ENCODE measurements around the gene IER2.

Gene IER2

GRCh38 chr19:13104360-13104847 is 45.8 kb upstream of the IER2 start:
- Histone ChIP-seq H2AFZ (ENCODE audit: low read depth, low read length, severe bottlenecking) (peak overlapping the region; percentile 0), H3K4me3 (ENCODE audit: insufficient read depth, low read length, poor library complexity, severe bottlenecking) (peak overlapping the region; percentile 44)

GRCh38 chr19:13104848-13105711 is 45.1 kb upstream of the IER2 start:
- H3K4me2 ChIP-seq (ENCODE audit: low read depth, low read length, poor library complexity, severe bottlenecking): peak overlapping the region; percentile 65
- peaks cover 36% of the 10 kb centered on the region for H3F3A ChIP-seq (ENCODE audit: insufficient read depth)
- H3K9me2 ChIP-seq (replicated peaks; ENCODE audit: insufficient read depth, low read length): no peaks in the 10 kb centered on the region
- H3K79me2 ChIP-seq (ENCODE audit: insufficient read depth, low read length): peaks cover 14% of the 10 kb centered on the region
- no peaks in the 10 kb centered on the region for H3K27me3 ChIP-seq (ENCODE audit: low read length)
- TF ChIP-seq, protein P1, sequence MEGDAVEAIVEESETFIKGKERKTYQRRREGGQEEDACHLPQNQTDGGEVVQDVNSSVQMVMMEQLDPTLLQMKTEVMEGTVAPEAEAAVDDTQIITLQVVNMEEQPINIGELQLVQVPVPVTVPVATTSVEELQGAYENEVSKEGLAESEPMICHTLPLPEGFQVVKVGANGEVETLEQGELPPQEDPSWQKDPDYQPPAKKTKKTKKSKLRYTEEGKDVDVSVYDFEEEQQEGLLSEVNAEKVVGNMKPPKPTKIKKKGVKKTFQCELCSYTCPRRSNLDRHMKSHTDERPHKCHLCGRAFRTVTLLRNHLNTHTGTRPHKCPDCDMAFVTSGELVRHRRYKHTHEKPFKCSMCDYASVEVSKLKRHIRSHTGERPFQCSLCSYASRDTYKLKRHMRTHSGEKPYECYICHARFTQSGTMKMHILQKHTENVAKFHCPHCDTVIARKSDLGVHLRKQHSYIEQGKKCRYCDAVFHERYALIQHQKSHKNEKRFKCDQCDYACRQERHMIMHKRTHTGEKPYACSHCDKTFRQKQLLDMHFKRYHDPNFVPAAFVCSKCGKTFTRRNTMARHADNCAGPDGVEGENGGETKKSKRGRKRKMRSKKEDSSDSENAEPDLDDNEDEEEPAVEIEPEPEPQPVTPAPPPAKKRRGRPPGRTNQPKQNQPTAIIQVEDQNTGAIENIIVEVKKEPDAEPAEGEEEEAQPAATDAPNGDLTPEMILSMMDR (IDR thresholded peaks at IDR 0.05; ENCODE audit: insufficient read depth, low read length, poor library complexity, severe bottlenecking): no peak
- TF ChIP-seq EZH2phosphoT487 (conservative IDR thresholded peaks at IDR 0.05; ENCODE audit: low read length): no peak
- no peaks in the 10 kb centered on the region for H4K20me1 ChIP-seq (ENCODE audit: low read depth, low read length)
- H3K9me3 ChIP-seq (ENCODE audit: insufficient read depth, low read length): no peaks in the 10 kb centered on the region
- peak overlapping the region; percentile 96 for H3K9ac ChIP-seq (ENCODE audit: low read length)
- H2AFZ ChIP-seq (ENCODE audit: low read depth, low read length, severe bottlenecking): peak overlapping the region; percentile 0
- H3K27ac ChIP-seq (ENCODE audit: low read depth, low read length): peak overlapping the region; percentile 92
- H3K36me3 ChIP-seq (ENCODE audit: low read length): peaks cover 5% of the 10 kb centered on the region
- peak overlapping the region; percentile 44 for H3K4me3 ChIP-seq (ENCODE audit: insufficient read depth, low read length, poor library complexity, severe bottlenecking)

More at GRCh38 chr19:13104360-13104847, 45.8 kb upstream of the IER2 start:
- Histone ChIP-seq H3F3A (ENCODE audit: insufficient read depth) (peaks cover 39% of the 10 kb centered on the region), H4K20me1 (ENCODE audit: low read depth, low read length) (no peaks in the 10 kb centered on the region), H3K36me3 (ENCODE audit: low read length) (peaks cover 10% of the 10 kb centered on the region), H3K27me3 (ENCODE audit: low read length) (no peaks in the 10 kb centered on the region), H3K9ac (ENCODE audit: low read length) (peak overlapping the region; percentile 96), H3K79me2 (ENCODE audit: insufficient read depth, low read length) (peaks cover 14% of the 10 kb centered on the region), H3K9me3 (ENCODE audit: insufficient read depth, low read length) (no peaks in the 10 kb centered on the region), H3K9me2 (replicated peaks; ENCODE audit: insufficient read depth, low read length) (no peaks in the 10 kb centered on the region), H3K4me2 (ENCODE audit: low read depth, low read length, poor library complexity, severe bottlenecking) (peak overlapping the region; percentile 65), H3K27ac (ENCODE audit: low read depth, low read length) (peak overlapping the region; percentile 92)
- no peak for TF ChIP-seq EZH2phosphoT487 (conservative IDR thresholded peaks at IDR 0.05; ENCODE audit: low read length)
- TF ChIP-seq, protein P1 (IDR thresholded peaks at IDR 0.05; ENCODE audit: insufficient read depth, low read length, poor library complexity, severe bottlenecking): peak; percentile 70

- Histone ChIP-seq H3K4me2 (ENCODE audit: low read depth, low read length, poor library complexity, severe bottlenecking) (no peak overlapping the region), H3K36me3 (ENCODE audit: low read length) (no peaks in the 10 kb centered on the region), H3K79me2 (ENCODE audit: insufficient read depth, low read length) (no peaks in the 10 kb centered on the region; the same call in 1 of the 2 replicates), H3K9me2 (replicated peaks; ENCODE audit: insufficient read depth, low read length) (no peaks in the 10 kb centered on the region), H3K27me3 (ENCODE audit: low read length) (no peaks in the 10 kb centered on the region), H3K9ac (ENCODE audit: low read length) (no peak overlapping the region), H3K27ac (ENCODE audit: low read depth, low read length) (no peak overlapping the region), H3K9me3 (ENCODE audit: insufficient read depth, low read length) (no peaks in the 10 kb centered on the region), H2AFZ (ENCODE audit: low read depth, low read length, severe bottlenecking) (no peak overlapping the region), H4K20me1 (ENCODE audit: low read depth, low read length) (no peaks in the 10 kb centered on the region), H3K4me3 (ENCODE audit: insufficient read depth, low read length, poor library complexity, severe bottlenecking) (no peak overlapping the region), H3F3A (ENCODE audit: insufficient read depth) (peaks cover 16% of the 10 kb centered on the region)
- TF ChIP-seq EZH2phosphoT487 (conservative IDR thresholded peaks at IDR 0.05; ENCODE audit: low read length): no peak
- TF ChIP-seq, protein P1 (IDR thresholded peaks at IDR 0.05; ENCODE audit: insufficient read depth, low read length, poor library complexity, severe bottlenecking): no peak
These were observed 40.7 kb upstream of the IER2 start for GRCh38 chr19:13109361-13110098.
